IMR-90 (cell line): Measurements from ENCODE around the gene PLA2G4F. TPM values are rescaled to one million over a fixed set of nuclear protein-coding genes. Genes with fewer than 3 reads are reported as not detected.
A peak's percentile ranks its signal among the peaks of the same experiment; 100 is the strongest.

ENCODE experiments used
- ATAC-seq: fragments of 200-7000 bp; cut with Tn5 transposase; 2 replicates; pipeline ENCODE4 v1.9.1; 2020; ENCODE audit warnings: low read depth, mild to moderate bottlenecking, moderate library complexity
- BruUV-seq: library from RNA; stranded (reverse); fragments of 400-500 nt; replicated peaks from 2 replicates; lab custom pipeline; 2021; lab: Mats Ljungman, UMichigan
- CTCF ChIA-PET: fragments of 300-600 bp; formaldehyde crosslinking; extraction: SDS; loops from one replicate; lab custom pipeline; 2021; ENCODE audit warnings: antibody characterized with exemption; lab: Yijun Ruan, JAX
- POLR2A ChIA-PET: fragments of 300-600 bp; sonication (Branson Sonifier 250); formaldehyde crosslinking; loops from one replicate; lab custom pipeline; 2022; ENCODE audit warnings: antibody characterized with exemption; ENCODE audit not compliant: unreplicated experiment; lab: Charles Lee
- DNase-seq: peaks from one replicate; pipeline ENCODE4 v3.0.0; 2013
- H2AFZ ChIP-seq: replicated peaks from 2 replicates; pipeline ENCODE3; 2013; ENCODE audit warnings: low read length, mild to moderate bottlenecking; ENCODE audit not compliant: poor library complexity
- H2AK5ac ChIP-seq: 2 replicates; pipeline ENCODE4 v1.6.1; 2013; ENCODE audit warnings: low read depth, low read length, inconsistent platforms
- H2AK9ac ChIP-seq: replicated peaks from 2 replicates; pipeline ENCODE3; 2013; ENCODE audit warnings: mild to moderate bottlenecking, low read depth, low read length, moderate library complexity; ENCODE audit not compliant: poor library complexity
- H2BK120ac ChIP-seq: 2 replicates; pipeline ENCODE4 v1.6.1; 2013; ENCODE audit warnings: low read depth, low read length, inconsistent platforms
- H2BK15ac ChIP-seq: 3 replicates; pipeline ENCODE4 v1.6.1; 2013; ENCODE audit warnings: low read depth, low read length, inconsistent platforms
- H2BK20ac ChIP-seq: 2 replicates; pipeline ENCODE4 v1.6.1; 2013; ENCODE audit warnings: low read depth, mild to moderate bottlenecking, inconsistent platforms, low read length, moderate library complexity
- H2BK5ac ChIP-seq: 2 replicates; pipeline ENCODE4 v1.6.1; 2013; ENCODE audit warnings: mild to moderate bottlenecking, low read depth, low read length, inconsistent platforms; ENCODE audit not compliant: poor library complexity, severe bottlenecking
- H3K14ac ChIP-seq: replicated peaks from 2 replicates; pipeline ENCODE4 v1.6.1; 2013; ENCODE audit warnings: low read depth, low read length, inconsistent platforms
- H3K18ac ChIP-seq: 2 replicates; pipeline ENCODE4 v1.6.1; 2013; ENCODE audit warnings: low read depth, low read length, control low read depth
- H3K23ac ChIP-seq: 2 replicates; pipeline ENCODE4 v1.6.1; 2013; ENCODE audit warnings: low read depth, low read length, inconsistent platforms
- H3K27ac ChIP-seq: 2 replicates; pipeline ENCODE4 v1.5.1; 2013; ENCODE audit warnings: mild to moderate bottlenecking, control low read depth, low read length; ENCODE audit not compliant: insufficient read depth
- H3K27me3 ChIP-seq: 2 replicates; pipeline ENCODE4 v1.6.1; 2013; ENCODE audit warnings: low read length; ENCODE audit not compliant: control insufficient read depth, insufficient read depth
- H3K36me3 ChIP-seq: 2 replicates; pipeline ENCODE4 v1.6.1; 2013; ENCODE audit warnings: low read length, mixed read lengths; ENCODE audit not compliant: control insufficient read depth, insufficient read depth
- H3K4ac ChIP-seq: 2 replicates; pipeline ENCODE4 v1.6.1; 2013; ENCODE audit warnings: low read depth, low read length, inconsistent platforms
- H3K4me1 ChIP-seq: 2 replicates; pipeline ENCODE4 v1.6.1; 2013; ENCODE audit warnings: low read length, mixed read lengths; ENCODE audit not compliant: control insufficient read depth, insufficient read depth
- H3K4me2 ChIP-seq: 2 replicates; pipeline ENCODE4 v1.6.1; 2013; ENCODE audit warnings: low read depth, mild to moderate bottlenecking, control low read depth, low read length, moderate library complexity
- H3K4me3 ChIP-seq: 2 replicates; pipeline ENCODE4 v1.5.1; 2013; ENCODE audit warnings: low read depth, mild to moderate bottlenecking, control low read depth, low read length, moderate library complexity; ENCODE audit not compliant: insufficient read depth
- H3K56ac ChIP-seq: 2 replicates; pipeline ENCODE4 v1.6.1; 2013; ENCODE audit warnings: low read length, inconsistent platforms; ENCODE audit not compliant: insufficient read depth; ENCODE audit errors: extremely low read depth
- H3K79me1 ChIP-seq, 2 experiments: 2 replicates each; pipeline ENCODE4 v1.6.1; 2013; ENCODE audit warnings: low read length in 2 of 2, inconsistent platforms in 1 of 2, low read depth in 1 of 2
- H3K9ac ChIP-seq: 2 replicates; pipeline ENCODE4 v1.6.1; 2013; ENCODE audit warnings: low read depth, low read length, control low read depth
- H3K9me1 ChIP-seq: 2 replicates; pipeline ENCODE4 v1.6.1; 2013; ENCODE audit warnings: low read length, inconsistent platforms; ENCODE audit not compliant: insufficient read depth
- H3K9me3 ChIP-seq: 2 replicates; pipeline ENCODE4 v1.6.1; 2013; ENCODE audit warnings: low read length; ENCODE audit not compliant: control insufficient read depth, insufficient read depth
- H4K20me1 ChIP-seq: 2 replicates; pipeline ENCODE4 v1.6.1; 2013; ENCODE audit warnings: low read length, inconsistent platforms; ENCODE audit not compliant: insufficient read depth
- H4K5ac ChIP-seq: 2 replicates; pipeline ENCODE4 v1.6.1; 2013; ENCODE audit warnings: mild to moderate bottlenecking, low read depth, low read length, control low read depth
- H4K8ac ChIP-seq, 2 experiments: 2 replicates each; pipeline ENCODE4 v1.6.1; 2013; ENCODE audit warnings: low read depth in 2 of 2, low read length in 2 of 2, control low read depth in 1 of 2, inconsistent platforms in 1 of 2
- H4K91ac ChIP-seq: 2 replicates; pipeline ENCODE4 v1.6.1; 2013; ENCODE audit warnings: low read depth, low read length, inconsistent platforms; ENCODE audit not compliant: insufficient read depth
- BHLHE40 ChIP-seq: fragments of 150-350 bp; IDR thresholded peaks from 2 replicates; pipeline ENCODE4 v1.6.1; 2016; ENCODE audit warnings: mild to moderate bottlenecking, low read depth, low read length
- CHD1 ChIP-seq: IDR thresholded peaks from 2 replicates; pipeline ENCODE4 v1.6.1; 2012; ENCODE audit warnings: low read depth, low read length, improper control_type of control experiment
- FOS ChIP-seq: fragments of 150-350 bp; IDR thresholded peaks from 2 replicates; pipeline ENCODE4 v1.6.1; 2016; ENCODE audit warnings: low read depth, low read length
- MAFK ChIP-seq: IDR thresholded peaks from 2 replicates; pipeline ENCODE4 v1.6.1; 2012; ENCODE audit warnings: low read depth, low read length, improper control_type of control experiment
- MAZ ChIP-seq: IDR thresholded peaks from 2 replicates; pipeline ENCODE4 v1.6.1; 2012; ENCODE audit warnings: low read depth, mild to moderate bottlenecking, low read length, improper control_type of control experiment, moderate library complexity, borderline replicate concordance
- MXI1 ChIP-seq: IDR thresholded peaks from 2 replicates; pipeline ENCODE4 v1.6.1; 2012; ENCODE audit warnings: low read depth, mild to moderate bottlenecking, low read length, moderate library complexity, borderline replicate concordance
- NFE2L2 ChIP-seq: fragments of 150-350 bp; IDR thresholded peaks from 2 replicates; pipeline ENCODE4 v1.6.1; 2016; ENCODE audit warnings: low read depth, mild to moderate bottlenecking, low read length
- POLR2A ChIP-seq: IDR thresholded peaks from 2 replicates; pipeline ENCODE4 v1.6.1; 2012; ENCODE audit warnings: mild to moderate bottlenecking, low read depth, low read length
- RAD21 ChIP-seq: IDR thresholded peaks from 2 replicates; pipeline ENCODE4 v1.6.1; 2012; ENCODE audit warnings: low read length, improper control_type of control experiment
- RFX5 ChIP-seq: IDR thresholded peaks from 2 replicates; pipeline ENCODE4 v1.8.0; 2012; ENCODE audit warnings: low read depth, mild to moderate bottlenecking, low read length, moderate library complexity
- SMC3 ChIP-seq: fragments of 150-350 bp; IDR thresholded peaks from 2 replicates; pipeline ENCODE4 v1.6.1; 2016; ENCODE audit warnings: low read depth, mild to moderate bottlenecking, antibody characterized with exemption, low read length, moderate library complexity
- WGBS, 2 experiments: methylation state at CpG; one replicate each; pipeline versions ENCODE4 v1.1.5 to v1.1.7; 2013; ENCODE audit warnings: missing lambda C conversion rate in 2 of 2; ENCODE audit not compliant: insufficient read length in 1 of 2; ENCODE audit errors: extremely low coverage in 2 of 2; 5-methylcytosine and 5-hydroxymethylcytosine counted together
- dilution Hi-C: fragments of 300-500 bp; cut with HindIII; formaldehyde crosslinking; loops from one replicate; pipeline ENCODE4 v1.14.3; 2018; ENCODE audit warnings: low sequenced_read_pairs; ENCODE audit not compliant: unreplicated experiment
- in situ Hi-C: fragments of 300-500 bp; cut with MboI; formaldehyde crosslinking; loops from 3 replicates; pipeline ENCODE4 v1.14.3; 2019; ENCODE audit warnings: low sequenced_read_pairs, inconsistent platforms, mixed read lengths
- intact Hi-C: fragments of 100-400 bp; cut with micrococcal nuclease; formaldehyde crosslinking; loops from 2 replicates; pipeline ENCODE4 v1.10.0; 2022
- polyA plus RNA-seq, 3 experiments: library from polyadenylated mRNA; depleted of rRNA; stranded (reverse); fragments of >200 nt; gene quantifications; 2 replicates each; pipeline ENCODE4 v1.2.3, GENCODE V29; 2012; ENCODE audit warnings: low replicate concordance in 1 of 3
- total RNA-seq: library from RNA; depleted of rRNA; stranded (reverse); fragments of >200 nt; gene quantifications from 2 replicates; pipeline ENCODE4 v1.2.3, GENCODE V29; 2012
- TF ChIP-seq, protein P1 (sequence below): fragments of 150-350 bp; IDR thresholded peaks from 2 replicates; pipeline ENCODE4 v1.6.1; 2016; ENCODE audit warnings: low read depth, mild to moderate bottlenecking, low read length, moderate library complexity, borderline replicate concordance
- TF ChIP-seq, protein P2 (sequence below): conservative IDR thresholded peaks from 2 replicates; pipeline ENCODE4 v1.5.1; 2012; ENCODE audit warnings: mild to moderate bottlenecking, low read depth, low read length, improper control_type of control experiment
- TF ChIP-seq, protein P3 (sequence below): fragments of 150-350 bp; IDR thresholded peaks from 2 replicates; pipeline ENCODE4 v1.6.1; 2017; ENCODE audit warnings: mild to moderate bottlenecking, antibody characterized with exemption, low read length, low read depth

The PLA2G4F gene
- total and polyA plus RNA-seq, 2 of the 4 experiments (the other 2 are of a cell fraction), result not detected

DNA sequence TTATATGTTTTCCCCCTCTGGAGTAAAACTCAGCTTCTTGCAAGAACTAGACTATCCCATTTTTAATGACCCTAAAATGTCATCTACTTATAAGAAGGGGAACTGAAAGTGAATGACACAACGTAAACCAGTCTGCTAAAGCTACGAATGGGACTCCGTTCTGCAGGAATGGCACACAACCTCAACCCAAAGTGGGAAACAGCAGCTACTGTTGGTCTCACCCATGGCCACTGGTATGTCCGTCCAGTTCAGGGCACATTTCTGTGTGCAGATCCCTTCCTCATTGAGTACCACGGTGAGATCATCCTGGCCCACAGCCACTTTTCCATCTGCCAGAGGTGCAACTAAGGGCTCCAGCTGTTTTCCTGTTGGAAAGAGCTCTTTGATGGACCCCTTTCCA is 27.9 kb upstream of the PLA2G4F start:
- H2AFZ ChIP-seq, result no peak overlapping the region
- H4K8ac ChIP-seq, result no peak overlapping the region
- ChIA-PET POLR2A (interaction anchor here (0.6 kb wide), 2 partner anchors 9 to 751 kb away, joined by 5 to 8 read pairs; no protein-coding TSS in a partner anchor), CTCF (no interaction called here)
- H3K4me2 ChIP-seq, result no peak overlapping the region
- ATAC-seq (peak; percentile 17; the same call in 1 of the 2 replicates), DNase-seq (peak; percentile 17)
- no peak overlapping the region for H3K18ac ChIP-seq
- no peak overlapping the region for H3K23ac ChIP-seq
- H4K20me1 ChIP-seq, result no peaks in the 10 kb centered on the region
- H3K36me3 ChIP-seq, result peaks cover 39% of the 10 kb centered on the region
- no peak overlapping the region for H4K5ac ChIP-seq
- dilution Hi-C loops (no loop called here), in situ Hi-C loops (no loop called here), intact Hi-C loops (loop anchor here (5.0 kb wide), 1 partner anchor 33 kb away; no protein-coding TSS in a partner anchor)
- H3K14ac ChIP-seq, result no peak overlapping the region
- H3K9me1 ChIP-seq, result peaks cover 3% of the 10 kb centered on the region; the same call in 1 of the 2 replicates
- no peaks in the 10 kb centered on the region for H3K27me3 ChIP-seq
- WGBS, 2 experiments, result 87% methylated on average over 4 of the region's 5 CpGs; no CpG with 5 or more reads in 1 of the 2 experiments
- H4K91ac ChIP-seq, result no peak overlapping the region
- no peak overlapping the region for H3K4me3 ChIP-seq
- no peak overlapping the region for H2BK20ac ChIP-seq
- H2AK9ac ChIP-seq, result no peak overlapping the region
- no peak overlapping the region for H3K27ac ChIP-seq
- no peak overlapping the region for H2BK120ac ChIP-seq
- TF ChIP-seq RFX5 (no peak), SMC3 (no peak), NFE2L2 (no peak), POLR2A (no peak), MAFK (no peak), BHLHE40 (no peak), CHD1 (no peak), RAD21 (no peak), MAZ (no peak), FOS (no peak), MXI1 (no peak)
- TF ChIP-seq, protein P1, sequence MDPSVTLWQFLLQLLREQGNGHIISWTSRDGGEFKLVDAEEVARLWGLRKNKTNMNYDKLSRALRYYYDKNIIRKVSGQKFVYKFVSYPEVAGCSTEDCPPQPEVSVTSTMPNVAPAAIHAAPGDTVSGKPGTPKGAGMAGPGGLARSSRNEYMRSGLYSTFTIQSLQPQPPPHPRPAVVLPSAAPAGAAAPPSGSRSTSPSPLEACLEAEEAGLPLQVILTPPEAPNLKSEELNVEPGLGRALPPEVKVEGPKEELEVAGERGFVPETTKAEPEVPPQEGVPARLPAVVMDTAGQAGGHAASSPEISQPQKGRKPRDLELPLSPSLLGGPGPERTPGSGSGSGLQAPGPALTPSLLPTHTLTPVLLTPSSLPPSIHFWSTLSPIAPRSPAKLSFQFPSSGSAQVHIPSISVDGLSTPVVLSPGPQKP, result no peak
- TF ChIP-seq, protein P2, sequence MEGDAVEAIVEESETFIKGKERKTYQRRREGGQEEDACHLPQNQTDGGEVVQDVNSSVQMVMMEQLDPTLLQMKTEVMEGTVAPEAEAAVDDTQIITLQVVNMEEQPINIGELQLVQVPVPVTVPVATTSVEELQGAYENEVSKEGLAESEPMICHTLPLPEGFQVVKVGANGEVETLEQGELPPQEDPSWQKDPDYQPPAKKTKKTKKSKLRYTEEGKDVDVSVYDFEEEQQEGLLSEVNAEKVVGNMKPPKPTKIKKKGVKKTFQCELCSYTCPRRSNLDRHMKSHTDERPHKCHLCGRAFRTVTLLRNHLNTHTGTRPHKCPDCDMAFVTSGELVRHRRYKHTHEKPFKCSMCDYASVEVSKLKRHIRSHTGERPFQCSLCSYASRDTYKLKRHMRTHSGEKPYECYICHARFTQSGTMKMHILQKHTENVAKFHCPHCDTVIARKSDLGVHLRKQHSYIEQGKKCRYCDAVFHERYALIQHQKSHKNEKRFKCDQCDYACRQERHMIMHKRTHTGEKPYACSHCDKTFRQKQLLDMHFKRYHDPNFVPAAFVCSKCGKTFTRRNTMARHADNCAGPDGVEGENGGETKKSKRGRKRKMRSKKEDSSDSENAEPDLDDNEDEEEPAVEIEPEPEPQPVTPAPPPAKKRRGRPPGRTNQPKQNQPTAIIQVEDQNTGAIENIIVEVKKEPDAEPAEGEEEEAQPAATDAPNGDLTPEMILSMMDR, result no peak
- TF ChIP-seq, protein P3, sequence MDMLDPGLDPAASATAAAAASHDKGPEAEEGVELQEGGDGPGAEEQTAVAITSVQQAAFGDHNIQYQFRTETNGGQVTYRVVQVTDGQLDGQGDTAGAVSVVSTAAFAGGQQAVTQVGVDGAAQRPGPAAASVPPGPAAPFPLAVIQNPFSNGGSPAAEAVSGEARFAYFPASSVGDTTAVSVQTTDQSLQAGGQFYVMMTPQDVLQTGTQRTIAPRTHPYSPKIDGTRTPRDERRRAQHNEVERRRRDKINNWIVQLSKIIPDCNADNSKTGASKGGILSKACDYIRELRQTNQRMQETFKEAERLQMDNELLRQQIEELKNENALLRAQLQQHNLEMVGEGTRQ, result no peak
- no peak overlapping the region for H2AK5ac ChIP-seq
- H3K9ac ChIP-seq, result no peak overlapping the region
- no peak overlapping the region for H3K4ac ChIP-seq
- H2BK15ac ChIP-seq, result no peak overlapping the region
- H3K4me1 ChIP-seq, result peaks cover 2% of the 10 kb centered on the region; the same call in 1 of the 2 replicates
- BruUV-seq, result no TSS peak
- no peak overlapping the region for H2BK5ac ChIP-seq
- H3K56ac ChIP-seq, result no peak overlapping the region
- no peaks in the 10 kb centered on the region for H3K9me3 ChIP-seq
- H3K79me1 ChIP-seq, result peaks cover 0 to 3% of the 10 kb centered on the region in 2 experiments; a peak in 2 of 4 replicates
